ENCODE data around the gene GADD45A.

The GADD45A gene

DNA sequence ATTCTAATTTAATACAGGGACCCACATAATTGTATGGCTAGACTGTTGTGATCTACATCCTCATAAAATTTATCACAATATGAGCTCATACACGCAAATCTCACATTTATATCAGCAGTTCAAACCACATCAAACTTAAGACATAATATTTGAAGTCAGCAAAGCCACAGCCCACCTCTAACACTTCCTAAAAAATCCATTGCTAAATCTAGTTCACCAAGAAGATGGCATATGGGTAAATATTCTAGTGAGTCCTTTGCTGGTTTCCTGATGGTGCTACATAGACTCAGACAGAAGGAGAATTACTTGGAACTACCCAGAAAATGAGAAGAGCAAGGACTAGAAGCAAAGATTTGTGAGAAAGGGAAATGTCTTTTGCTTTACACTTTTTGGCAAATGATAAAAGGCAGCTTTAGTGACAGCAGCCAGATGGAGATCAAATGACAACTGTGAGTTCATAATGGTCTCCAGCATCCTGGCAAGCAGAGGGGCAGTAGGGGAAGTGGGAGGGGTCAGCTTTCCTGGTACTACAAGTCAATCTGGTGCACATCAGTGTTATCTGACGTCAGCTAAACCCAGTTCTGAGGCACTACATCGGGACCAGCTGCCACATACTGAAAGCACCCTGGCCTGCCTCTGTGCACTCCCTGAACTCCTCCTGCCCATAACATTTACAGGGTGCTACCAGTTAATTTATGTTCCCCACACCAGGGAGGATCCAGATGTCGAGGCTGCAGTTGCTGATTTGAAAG is 10.6 kb upstream of the GADD45A start:
- ChIA-PET CTCF (interaction anchor here (0.6 to 3.4 kb wide), 6 partner anchors 11 to 1257 kb away, joined by 3 to 13 read pairs (median 3); no protein-coding TSS in a partner anchor), POLR2A (interaction anchor here (0.6 to 4.5 kb wide), 2 partner anchors 10 to 43 kb away, joined by 3 to 43 read pairs; partner anchors contain the start of gene GADD45A)
- Histone ChIP-seq H3K27ac (ENCODE audit: extremely low read depth, low read depth, low read length) (no peak overlapping the region), H3K36me3 (ENCODE audit: control insufficient read depth in 2 of 2, insufficient read depth in 1 of 2, low read length in 2 of 2) (no peaks in the 10 kb centered on the region), H3K4me3 (ENCODE audit: low read depth, low read length) (no peak overlapping the region), H3K4me1 (ENCODE audit: control insufficient read depth, insufficient read depth, low read length) (peaks cover 7% of the 10 kb centered on the region), H3K9me3 (ENCODE audit: control insufficient read depth, insufficient read depth, low read depth, low read length) (no peaks in the 10 kb centered on the region)
- peak; percentile 80; the same call in 1 of the 2 replicates for TF ChIP-seq ZNF660 (tag by site-specific recombination; IDR thresholded peaks at IDR 0.05)
- no peak for TF ChIP-seq ZNF341 (tag by site-specific recombination; IDR thresholded peaks at IDR 0.05; ENCODE audit: low read depth)
- TF ChIP-seq OSR2 (tag by site-specific recombination; IDR thresholded peaks at IDR 0.05), result peak; percentile 93
- peak; percentile 68 for TF ChIP-seq ZNF600 (tag by site-specific recombination; IDR thresholded peaks at IDR 0.05)
- TF ChIP-seq TCF7L2 (IDR thresholded peaks at IDR 0.05; ENCODE audit: borderline replicate concordance, low read depth, low read length), result 0 out of 2 replicates have a peak, but pooled peaks have one; percentile 21
- peak; percentile 60 for TF ChIP-seq ZNF335 (tag by site-specific recombination; conservative IDR thresholded peaks at IDR 0.05)
- peak; percentile 24; the same call in 1 of the 2 replicates for TF ChIP-seq GLIS2 (tag by site-specific recombination; IDR thresholded peaks at IDR 0.05)
- no peak for TF ChIP-seq ZNF791 (tag by site-specific recombination; IDR thresholded peaks at IDR 0.05)
- peak; percentile 73 for TF ChIP-seq WT1 (tag by site-specific recombination; IDR thresholded peaks at IDR 0.05)
- peak; percentile 56; the same call in 1 of the 2 replicates for TF ChIP-seq GLIS1 (tag by site-specific recombination; IDR thresholded peaks at IDR 0.05)
- TF ChIP-seq ZEB2 (tag by site-specific recombination; IDR thresholded peaks at IDR 0.05), result peak; percentile 78
- TF ChIP-seq FEZF1 (tag by site-specific recombination; IDR thresholded peaks at IDR 0.05), result peak; percentile 68
- TF ChIP-seq, protein P1, sequence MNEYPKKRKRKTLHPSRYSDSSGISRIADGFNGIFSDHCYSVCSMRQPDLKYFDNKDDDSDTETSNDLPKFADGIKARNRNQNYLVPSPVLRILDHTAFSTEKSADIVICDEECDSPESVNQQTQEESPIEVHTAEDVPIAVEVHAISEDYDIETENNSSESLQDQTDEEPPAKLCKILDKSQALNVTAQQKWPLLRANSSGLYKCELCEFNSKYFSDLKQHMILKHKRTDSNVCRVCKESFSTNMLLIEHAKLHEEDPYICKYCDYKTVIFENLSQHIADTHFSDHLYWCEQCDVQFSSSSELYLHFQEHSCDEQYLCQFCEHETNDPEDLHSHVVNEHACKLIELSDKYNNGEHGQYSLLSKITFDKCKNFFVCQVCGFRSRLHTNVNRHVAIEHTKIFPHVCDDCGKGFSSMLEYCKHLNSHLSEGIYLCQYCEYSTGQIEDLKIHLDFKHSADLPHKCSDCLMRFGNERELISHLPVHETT (tag by site-specific recombination; IDR thresholded peaks at IDR 0.05), result 0 out of 2 replicates have a peak, but pooled peaks have one; percentile 48
- TF ChIP-seq ZNF2 (tag by site-specific recombination; IDR thresholded peaks at IDR 0.05), result 0 out of 2 replicates have a peak, but pooled peaks have one; percentile 18
- TF ChIP-seq, protein P2, sequence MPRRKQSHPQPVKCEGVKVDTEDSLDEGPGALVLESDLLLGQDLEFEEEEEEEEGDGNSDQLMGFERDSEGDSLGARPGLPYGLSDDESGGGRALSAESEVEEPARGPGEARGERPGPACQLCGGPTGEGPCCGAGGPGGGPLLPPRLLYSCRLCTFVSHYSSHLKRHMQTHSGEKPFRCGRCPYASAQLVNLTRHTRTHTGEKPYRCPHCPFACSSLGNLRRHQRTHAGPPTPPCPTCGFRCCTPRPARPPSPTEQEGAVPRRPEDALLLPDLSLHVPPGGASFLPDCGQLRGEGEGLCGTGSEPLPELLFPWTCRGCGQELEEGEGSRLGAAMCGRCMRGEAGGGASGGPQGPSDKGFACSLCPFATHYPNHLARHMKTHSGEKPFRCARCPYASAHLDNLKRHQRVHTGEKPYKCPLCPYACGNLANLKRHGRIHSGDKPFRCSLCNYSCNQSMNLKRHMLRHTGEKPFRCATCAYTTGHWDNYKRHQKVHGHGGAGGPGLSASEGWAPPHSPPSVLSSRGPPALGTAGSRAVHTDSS (tag by site-specific recombination; IDR thresholded peaks at IDR 0.05), result no peak
- no peak for TF ChIP-seq KLF8 (tag by site-specific recombination; IDR thresholded peaks at IDR 0.05)
- 0 out of 2 replicates have a peak, but pooled peaks have one; percentile 12 for TF ChIP-seq GFI1B (tag by site-specific recombination; IDR thresholded peaks at IDR 0.05)
- TF ChIP-seq ZNF366 (tag by site-specific recombination; conservative IDR thresholded peaks at IDR 0.05), result peak; percentile 89
- TF ChIP-seq, protein P3, sequence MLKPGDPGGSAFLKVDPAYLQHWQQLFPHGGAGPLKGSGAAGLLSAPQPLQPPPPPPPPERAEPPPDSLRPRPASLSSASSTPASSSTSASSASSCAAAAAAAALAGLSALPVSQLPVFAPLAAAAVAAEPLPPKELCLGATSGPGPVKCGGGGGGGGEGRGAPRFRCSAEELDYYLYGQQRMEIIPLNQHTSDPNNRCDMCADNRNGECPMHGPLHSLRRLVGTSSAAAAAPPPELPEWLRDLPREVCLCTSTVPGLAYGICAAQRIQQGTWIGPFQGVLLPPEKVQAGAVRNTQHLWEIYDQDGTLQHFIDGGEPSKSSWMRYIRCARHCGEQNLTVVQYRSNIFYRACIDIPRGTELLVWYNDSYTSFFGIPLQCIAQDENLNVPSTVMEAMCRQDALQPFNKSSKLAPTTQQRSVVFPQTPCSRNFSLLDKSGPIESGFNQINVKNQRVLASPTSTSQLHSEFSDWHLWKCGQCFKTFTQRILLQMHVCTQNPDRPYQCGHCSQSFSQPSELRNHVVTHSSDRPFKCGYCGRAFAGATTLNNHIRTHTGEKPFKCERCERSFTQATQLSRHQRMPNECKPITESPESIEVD (tag by site-specific recombination; IDR thresholded peaks at IDR 0.05), result peak; percentile 40; the same call in 1 of the 2 replicates
- no peak for TF ChIP-seq ZNF324 (tag by site-specific recombination; IDR thresholded peaks at IDR 0.05)
- TF ChIP-seq, protein P4, sequence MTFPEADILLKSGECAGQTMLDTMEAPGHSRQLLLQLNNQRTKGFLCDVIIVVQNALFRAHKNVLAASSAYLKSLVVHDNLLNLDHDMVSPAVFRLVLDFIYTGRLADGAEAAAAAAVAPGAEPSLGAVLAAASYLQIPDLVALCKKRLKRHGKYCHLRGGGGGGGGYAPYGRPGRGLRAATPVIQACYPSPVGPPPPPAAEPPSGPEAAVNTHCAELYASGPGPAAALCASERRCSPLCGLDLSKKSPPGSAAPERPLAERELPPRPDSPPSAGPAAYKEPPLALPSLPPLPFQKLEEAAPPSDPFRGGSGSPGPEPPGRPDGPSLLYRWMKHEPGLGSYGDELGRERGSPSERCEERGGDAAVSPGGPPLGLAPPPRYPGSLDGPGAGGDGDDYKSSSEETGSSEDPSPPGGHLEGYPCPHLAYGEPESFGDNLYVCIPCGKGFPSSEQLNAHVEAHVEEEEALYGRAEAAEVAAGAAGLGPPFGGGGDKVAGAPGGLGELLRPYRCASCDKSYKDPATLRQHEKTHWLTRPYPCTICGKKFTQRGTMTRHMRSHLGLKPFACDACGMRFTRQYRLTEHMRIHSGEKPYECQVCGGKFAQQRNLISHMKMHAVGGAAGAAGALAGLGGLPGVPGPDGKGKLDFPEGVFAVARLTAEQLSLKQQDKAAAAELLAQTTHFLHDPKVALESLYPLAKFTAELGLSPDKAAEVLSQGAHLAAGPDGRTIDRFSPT (tag by site-specific recombination; IDR thresholded peaks at IDR 0.05), result no peak
- TF ChIP-seq ZSCAN30 (tag by site-specific recombination; IDR thresholded peaks at IDR 0.05), result peak; percentile 54; the same call in 1 of the 2 replicates
- no peak for TF ChIP-seq ZNF785 (tag by site-specific recombination; IDR thresholded peaks at IDR 0.05)
- TF ChIP-seq ZXDB (tag by site-specific recombination; IDR thresholded peaks at IDR 0.05), result 0 out of 2 replicates have a peak, but pooled peaks have one; percentile 35
- no peak for TF ChIP-seq ZNF830 (tag by site-specific recombination; IDR thresholded peaks at IDR 0.05; ENCODE audit: low read depth)
- peak; percentile 92 for TF ChIP-seq ZBTB17 (tag by site-specific recombination; IDR thresholded peaks at IDR 0.05)
- TF ChIP-seq, protein P5, sequence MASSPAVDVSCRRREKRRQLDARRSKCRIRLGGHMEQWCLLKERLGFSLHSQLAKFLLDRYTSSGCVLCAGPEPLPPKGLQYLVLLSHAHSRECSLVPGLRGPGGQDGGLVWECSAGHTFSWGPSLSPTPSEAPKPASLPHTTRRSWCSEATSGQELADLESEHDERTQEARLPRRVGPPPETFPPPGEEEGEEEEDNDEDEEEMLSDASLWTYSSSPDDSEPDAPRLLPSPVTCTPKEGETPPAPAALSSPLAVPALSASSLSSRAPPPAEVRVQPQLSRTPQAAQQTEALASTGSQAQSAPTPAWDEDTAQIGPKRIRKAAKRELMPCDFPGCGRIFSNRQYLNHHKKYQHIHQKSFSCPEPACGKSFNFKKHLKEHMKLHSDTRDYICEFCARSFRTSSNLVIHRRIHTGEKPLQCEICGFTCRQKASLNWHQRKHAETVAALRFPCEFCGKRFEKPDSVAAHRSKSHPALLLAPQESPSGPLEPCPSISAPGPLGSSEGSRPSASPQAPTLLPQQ (tag by site-specific recombination; IDR thresholded peaks at IDR 0.05), result peak; percentile 59; the same call in 1 of the 2 replicates
- peak; percentile 38; the same call in 1 of the 2 replicates for TF ChIP-seq SP2 (tag by site-specific recombination; IDR thresholded peaks at IDR 0.05)
- TF ChIP-seq, protein P6, sequence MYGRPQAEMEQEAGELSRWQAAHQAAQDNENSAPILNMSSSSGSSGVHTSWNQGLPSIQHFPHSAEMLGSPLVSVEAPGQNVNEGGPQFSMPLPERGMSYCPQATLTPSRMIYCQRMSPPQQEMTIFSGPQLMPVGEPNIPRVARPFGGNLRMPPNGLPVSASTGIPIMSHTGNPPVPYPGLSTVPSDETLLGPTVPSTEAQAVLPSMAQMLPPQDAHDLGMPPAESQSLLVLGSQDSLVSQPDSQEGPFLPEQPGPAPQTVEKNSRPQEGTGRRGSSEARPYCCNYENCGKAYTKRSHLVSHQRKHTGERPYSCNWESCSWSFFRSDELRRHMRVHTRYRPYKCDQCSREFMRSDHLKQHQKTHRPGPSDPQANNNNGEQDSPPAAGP (tag by site-specific recombination; IDR thresholded peaks at IDR 0.05), result peak; percentile 50
